GM12878 (cell line): ENCODE data around the gene KCNMB2. TPM values are rescaled to one million over a fixed set of nuclear protein-coding genes. Genes with fewer than 3 reads are reported as not detected.

ENCODE experiments used
- ATAC-seq: fragments of 200-7000 bp; cut with Tn5 transposase; 3 replicates; pipeline ENCODE4 v1.9.1; 2020; ENCODE audit warnings: mild to moderate bottlenecking, moderate library complexity
- BruUV-seq: library from RNA; stranded (reverse); fragments of 400-500 nt; replicated peaks from 2 replicates; lab custom pipeline; 2021; lab: Mats Ljungman, UMichigan
- CTCF ChIA-PET: fragments of 300-600 bp; sonication (Branson Sonifier 250); formaldehyde crosslinking; extraction: SDS; loops from one replicate; lab custom pipeline; 2021; ENCODE audit warnings: inconsistent platforms; lab: Yijun Ruan, JAX
- POLR2A ChIA-PET: fragments of 350-600 bp; formaldehyde crosslinking; extraction: SDS; loops from one replicate; lab custom pipeline; 2021; ENCODE audit warnings: inconsistent platforms; lab: Charles Lee
- RAD21 ChIA-PET: fragments of 300-600 bp; sonication (Branson Sonifier 250); formaldehyde crosslinking; loops from one replicate; lab custom pipeline; 2023; ENCODE audit warnings: antibody characterized with exemption; ENCODE audit not compliant: unreplicated experiment; lab: Charles Lee
- SMC1A ChIA-PET: fragments of 300-600 bp; sonication (Branson Sonifier 250); formaldehyde crosslinking; loops from one replicate; lab custom pipeline; 2023; ENCODE audit not compliant: unreplicated experiment, uncharacterized antibody; lab: Charles Lee
- DNase-seq: peaks from one replicate; pipeline ENCODE4 v3.0.0-alpha.2; 2011; ENCODE audit warnings: low read depth, low spot score
- FAIRE-seq: peaks from 3 replicates; lab custom pipeline; 2011; peaks lifted over from hg19 to GRCh38; lab: Jason Lieb, UNC
- H2AFZ ChIP-seq: 2 replicates; pipeline ENCODE4 v1.6.0; 2011; ENCODE audit warnings: low read depth, low read length, control low read depth; ENCODE audit not compliant: control insufficient read depth
- H3K27ac ChIP-seq: 2 replicates; pipeline ENCODE4 v1.5.1; 2011; ENCODE audit warnings: control low read depth; ENCODE audit not compliant: control insufficient read depth, insufficient read depth
- H3K27me3 ChIP-seq, 2 experiments: replicated peaks in 1 of 2; 2 replicates each; pipeline versions ENCODE4 v1.6.0 to v1.6.1; 2011; ENCODE audit warnings: low read length in 1 of 2; ENCODE audit not compliant: control insufficient read depth in 2 of 2, insufficient read depth in 2 of 2
- H3K36me3 ChIP-seq, 2 experiments: 2 replicates each; pipeline ENCODE4 v1.5.1; 2011; ENCODE audit warnings: low read length in 1 of 2; ENCODE audit not compliant: control insufficient read depth in 2 of 2, insufficient read depth in 2 of 2
- H3K4me1 ChIP-seq: 2 replicates; pipeline ENCODE4 v1.6.1; 2011; ENCODE audit warnings: mild to moderate bottlenecking, low read length, moderate library complexity, mixed read lengths; ENCODE audit not compliant: control insufficient read depth, insufficient read depth
- H3K4me2 ChIP-seq: 2 replicates; pipeline ENCODE4 v1.6.0; 2011; ENCODE audit warnings: control low read depth; ENCODE audit not compliant: control insufficient read depth, insufficient read depth
- H3K4me3 ChIP-seq: fragments of 200-600 bp; sonication (generic); 2 replicates; pipeline ENCODE4 v1.5.1; 2016
- H3K79me2 ChIP-seq: 2 replicates; pipeline ENCODE4 v1.6.0; 2011; ENCODE audit warnings: low read length; ENCODE audit not compliant: control insufficient read depth, insufficient read depth
- H3K9ac ChIP-seq: 2 replicates; pipeline ENCODE4 v1.8.0; 2011; ENCODE audit warnings: low read length, control low read depth, mixed read lengths; ENCODE audit not compliant: control insufficient read depth, insufficient read depth
- H3K9me3 ChIP-seq: replicated peaks from 3 replicates; pipeline ENCODE4 v1.5.1; 2011; ENCODE audit warnings: mild to moderate bottlenecking, low read length; ENCODE audit not compliant: control insufficient read depth, insufficient read depth
- H4K20me1 ChIP-seq: 2 replicates; pipeline ENCODE4 v1.6.0; 2011; ENCODE audit not compliant: control insufficient read depth, insufficient read depth
- BCLAF1 ChIP-seq: fragments of 450-650 bp; IDR thresholded peaks from 2 replicates; pipeline ENCODE4 v1.6.1; 2017; ENCODE audit warnings: antibody characterized with exemption, mild to moderate bottlenecking, moderate library complexity
- CREM ChIP-seq: IDR thresholded peaks from 2 replicates; pipeline ENCODE4 v1.6.1; 2014; ENCODE audit warnings: antibody characterized with exemption, low read depth
- NBN ChIP-seq: fragments of 450-650 bp; IDR thresholded peaks from 2 replicates; pipeline ENCODE4 v1.6.1; 2016
- NFIC ChIP-seq: IDR thresholded peaks from 2 replicates; pipeline ENCODE4 v1.6.1; 2012; ENCODE audit warnings: low read depth, mild to moderate bottlenecking, inconsistent platforms, low read length, moderate library complexity
- PML ChIP-seq: IDR thresholded peaks from 2 replicates; pipeline ENCODE4 v1.6.1; 2012; ENCODE audit warnings: low read length, inconsistent platforms
- POU2F2 ChIP-seq: IDR thresholded peaks from 3 replicates; pipeline ENCODE4 v1.6.1; 2011; ENCODE audit warnings: low read depth, mild to moderate bottlenecking, low read length, borderline replicate concordance
- SUPT20H ChIP-seq: IDR thresholded peaks from 2 replicates; pipeline ENCODE4 v1.6.1; 2011; ENCODE audit warnings: low read depth, mild to moderate bottlenecking, low read length, moderate library complexity, borderline replicate concordance; ENCODE audit not compliant: control insufficient read depth
- TAF1 ChIP-seq: IDR thresholded peaks from 2 replicates; pipeline ENCODE4 v1.6.1; 2011; ENCODE audit warnings: mild to moderate bottlenecking, low read depth, low read length, borderline replicate concordance
- USF1 ChIP-seq: IDR thresholded peaks from 2 replicates; pipeline ENCODE4 v1.6.1; 2011; ENCODE audit warnings: borderline replicate concordance, low read depth, mild to moderate bottlenecking, moderate library complexity, mixed read lengths, low read length; ENCODE audit not compliant: insufficient read depth; ENCODE audit errors: extremely low read length
- WGBS: methylation state at CpG from one replicate; pipeline ENCODE4 v1.1.6; 2016; ENCODE audit warnings: low lambda C conversion rate; ENCODE audit not compliant: insufficient replicate concordance, insufficient coverage; ENCODE audit errors: missing lambda C conversion rate; 5-methylcytosine and 5-hydroxymethylcytosine counted together
- in situ Hi-C: fragments of 300-500 bp; cut with MboI; formaldehyde crosslinking; loops from 9 replicates; pipeline ENCODE4 v1.14.3; 2018; ENCODE audit warnings: mixed read lengths
- intact Hi-C: fragments of 100-400 bp; cut with micrococcal nuclease; formaldehyde crosslinking; loops from one replicate; pipeline ENCODE4 v1.14.2; 2022; ENCODE audit not compliant: unreplicated experiment
- polyA plus RNA-seq, 11 experiments: library from polyadenylated mRNA; depleted of rRNA in 4 of 11; unstranded in 6 of 11; stranded (reverse) in 5 of 11; fragments of >200 nt; fragmentation: Nextera tagmentation in 4 of 11; fragmentation: Illumina TruSeq in 1 of 11; extraction: Ambion mirVana in 4 of 11; extraction: Trizol in 1 of 11; gene quantifications; 1 replicate in 1 of 11; 2 replicates in 10 of 11; pipeline versions ENCODE4 v1.2.1 to v1.2.3, GENCODE V29; 2011 to 2016; ENCODE audit warnings: inconsistent platforms in 2 of 11, missing spikeins in 2 of 11, low read depth in 1 of 11
- total RNA-seq, 4 experiments: library from RNA; depleted of rRNA in 3 of 4; stranded (reverse); fragments of >200 nt in 3 of 4; fragmentation: Illumina TruSeq in 1 of 4; extraction: Trizol in 1 of 4; gene quantifications; 2 replicates each; pipeline versions ENCODE4 v1.2.1 to v1.2.3, GENCODE V29; 2013 to 2021

Gene KCNMB2
- total and polyA plus RNA-seq, 10 of the 15 experiments (the other 5 are each of a cell fraction or from before 2014, with no cell fraction given) = 0.22 to 18.8 (median 11.0) TPM

DNA sequence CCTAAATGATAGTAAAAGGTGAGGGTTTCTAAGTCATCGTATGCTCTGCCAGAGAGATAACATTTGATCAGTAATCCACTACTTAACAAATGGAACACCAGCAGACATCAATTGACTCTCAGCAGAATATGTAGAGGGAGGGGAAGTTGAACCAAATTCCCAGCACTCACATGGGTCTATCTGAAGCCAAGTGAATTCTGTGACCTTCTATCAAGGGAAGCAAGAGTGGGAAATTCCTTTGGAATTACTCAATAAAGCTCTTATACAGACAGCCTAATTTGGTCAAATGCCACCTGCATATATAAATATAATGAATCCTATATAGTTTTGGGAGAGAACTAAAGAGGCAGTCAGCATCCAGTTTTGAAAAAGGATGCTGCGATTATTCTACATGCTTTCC is 15.8 kb upstream of the KCNMB2 start:
- CTCF ChIA-PET = no interaction called here

DNA sequence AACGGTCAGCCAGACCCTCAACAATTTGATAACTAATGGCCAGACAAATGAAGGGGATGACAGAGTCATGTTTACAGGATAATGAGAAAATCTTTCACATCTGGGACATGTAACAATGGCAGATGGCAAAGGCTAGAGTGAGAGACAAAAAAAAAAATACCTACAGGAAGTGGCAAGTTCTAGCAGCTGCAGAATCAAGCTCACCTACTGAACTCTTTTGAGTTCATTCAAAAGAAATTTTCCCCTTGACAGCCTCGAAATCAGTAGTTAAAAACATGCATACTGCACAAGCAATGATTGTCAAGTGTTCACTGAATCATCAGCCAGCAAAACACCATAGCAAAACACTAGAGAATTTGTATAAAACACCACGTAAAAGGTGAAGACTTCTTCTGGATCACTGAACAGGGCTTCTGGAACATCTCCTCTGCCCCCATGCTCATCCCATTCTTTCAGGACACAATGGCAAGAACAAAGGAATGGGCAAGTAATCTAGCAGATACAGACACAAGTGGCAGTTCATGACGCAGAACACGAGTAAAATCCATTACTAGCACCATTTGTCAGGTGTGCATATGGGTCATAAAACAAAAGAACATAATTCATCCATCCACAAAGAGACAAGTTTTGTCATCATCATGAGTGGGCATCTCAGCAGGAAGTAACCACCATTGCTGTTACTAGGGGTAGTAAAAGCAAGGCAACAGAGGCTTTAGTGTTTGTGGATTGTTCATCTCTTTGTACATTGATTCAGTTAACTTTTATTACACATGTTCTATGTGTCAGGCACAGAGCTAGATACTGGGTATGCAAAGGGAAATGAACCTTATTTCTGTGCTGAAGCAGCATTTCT is 13.8 kb upstream of the KCNMB2 start:
- ATAC-seq (no peak), DNase-seq (no peak), FAIRE-seq (peak; percentile 23)
- ChIA-PET CTCF (interaction anchor here (1.0 to 1.5 kb wide), 3 partner anchors 9 to 15 kb away, joined by 3 to 5 read pairs (median 3); no protein-coding TSS in a partner anchor), SMC1A (interaction anchor here (1.0 to 2.8 kb wide), 8 partner anchors 9 to 86 kb away, joined by 3 to 18 read pairs (median 4); no protein-coding TSS in a partner anchor), POLR2A (interaction anchor here (1.4 to 1.8 kb wide), 2 partner anchors 8 to 10 kb away, joined by 3 to 7 read pairs; no protein-coding TSS in a partner anchor), RAD21 (interaction anchor here (1.0 to 2.3 kb wide), 5 partner anchors 8 to 24 kb away, joined by 3 to 5 read pairs (median 4); no protein-coding TSS in a partner anchor)
- H3K79me2 ChIP-seq = 0 out of 2 replicates have a peak, but pooled peaks cover 2% of the 10 kb centered on the region
- H4K20me1 ChIP-seq = no peaks in the 10 kb centered on the region
- H3K27ac ChIP-seq = peak overlapping the region; percentile 75
- H3K27me3 ChIP-seq = no peaks in the 10 kb centered on the region
- H3K9ac ChIP-seq = no peak overlapping the region
- intact Hi-C loops = no loop called here
- H3K4me1 ChIP-seq = peaks cover 51% of the 10 kb centered on the region
- H3K4me3 ChIP-seq = no peak overlapping the region
- 48% methylated on average over 5 of the region's 5 CpGs for WGBS
- peak overlapping the region; percentile 45 for H2AFZ ChIP-seq
- no peaks in the 10 kb centered on the region for H3K36me3 ChIP-seq
- in situ Hi-C loops = loop anchor here (25.0 kb wide), 1 partner anchor 1440 kb away; no protein-coding TSS in a partner anchor
- no peaks in the 10 kb centered on the region; the same call in 2 of the 3 replicates for H3K9me3 ChIP-seq
- H3K4me2 ChIP-seq = peak overlapping the region; percentile 5
- no TSS peak for BruUV-seq
- TF ChIP-seq NBN = 0 out of 2 replicates have a peak, but pooled peaks have one; percentile 12
- TF ChIP-seq POU2F2 = no peak
- TF ChIP-seq USF1 = no peak
- no peak for TF ChIP-seq BCLAF1
- TF ChIP-seq PML = peak; percentile 76
- peak; percentile 51 for TF ChIP-seq NFIC
- TF ChIP-seq CREM = peak; percentile 19; the same call in 1 of the 2 replicates

More for the DNA sequence above, 15.8 kb upstream of the KCNMB2 start:
- ChIA-PET RAD21 (interaction anchor here (2.0 kb wide), 1 partner anchor 39 kb away, joined by 10 read pairs; no protein-coding TSS in a partner anchor), POLR2A (no interaction called here), SMC1A (interaction anchor here (0.9 to 1.8 kb wide), 4 partner anchors 12 to 76 kb away, joined by 3 to 8 read pairs (median 5); no protein-coding TSS in a partner anchor)
- Histone ChIP-seq H3K9ac (no peak overlapping the region), H3K4me2 (no peak overlapping the region), H3K27me3 (no peaks in the 10 kb centered on the region), H3K79me2 (peaks cover 2% of the 10 kb centered on the region; the same call in 1 of the 2 replicates), H3K4me3 (no peak overlapping the region), H2AFZ (no peak overlapping the region; the same call in 1 of the 2 replicates), H4K20me1 (no peaks in the 10 kb centered on the region), H3K27ac (peak overlapping the region; percentile 97), H3K9me3 (no peaks in the 10 kb centered on the region; the same call in 1 of the 3 replicates), H3K4me1 (peaks cover 69% of the 10 kb centered on the region), H3K36me3 (no peaks in the 10 kb centered on the region)
- in situ Hi-C loops = loop anchor here (25.0 kb wide), 1 partner anchor 1442 kb away; no protein-coding TSS in a partner anchor
- WGBS = 96% methylated on average over 2 of the region's 2 CpGs
- TF ChIP-seq TAF1 (no peak), SUPT20H (no peak)
- FAIRE-seq (no peak), ATAC-seq (no peak), DNase-seq (no peak)
- BruUV-seq = no TSS peak
- intact Hi-C loops = no loop called here
